RPMI7951 (cell line): ENCODE measurements around the gene IBSP. TPM values are rescaled to one million over a fixed set of nuclear protein-coding genes. Genes with fewer than 3 reads are reported as not detected.

Experiments used
- DNase-seq: peaks from one replicate; pipeline ENCODE4 v3.0.0-alpha.2; 2012; ENCODE audit warnings: low read depth
- total RNA-seq: library from RNA; depleted of rRNA; stranded (reverse); fragments of >200 nt; shearing (Covaris generic); gene quantifications from 2 replicates; pipeline ENCODE4 v1.2.3, GENCODE V29; 2014; rRNA removed

Gene IBSP, protein sequence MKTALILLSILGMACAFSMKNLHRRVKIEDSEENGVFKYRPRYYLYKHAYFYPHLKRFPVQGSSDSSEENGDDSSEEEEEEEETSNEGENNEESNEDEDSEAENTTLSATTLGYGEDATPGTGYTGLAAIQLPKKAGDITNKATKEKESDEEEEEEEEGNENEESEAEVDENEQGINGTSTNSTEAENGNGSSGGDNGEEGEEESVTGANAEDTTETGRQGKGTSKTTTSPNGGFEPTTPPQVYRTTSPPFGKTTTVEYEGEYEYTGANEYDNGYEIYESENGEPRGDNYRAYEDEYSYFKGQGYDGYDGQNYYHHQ
- not detected in 2 replicates for total RNA-seq

DNA sequence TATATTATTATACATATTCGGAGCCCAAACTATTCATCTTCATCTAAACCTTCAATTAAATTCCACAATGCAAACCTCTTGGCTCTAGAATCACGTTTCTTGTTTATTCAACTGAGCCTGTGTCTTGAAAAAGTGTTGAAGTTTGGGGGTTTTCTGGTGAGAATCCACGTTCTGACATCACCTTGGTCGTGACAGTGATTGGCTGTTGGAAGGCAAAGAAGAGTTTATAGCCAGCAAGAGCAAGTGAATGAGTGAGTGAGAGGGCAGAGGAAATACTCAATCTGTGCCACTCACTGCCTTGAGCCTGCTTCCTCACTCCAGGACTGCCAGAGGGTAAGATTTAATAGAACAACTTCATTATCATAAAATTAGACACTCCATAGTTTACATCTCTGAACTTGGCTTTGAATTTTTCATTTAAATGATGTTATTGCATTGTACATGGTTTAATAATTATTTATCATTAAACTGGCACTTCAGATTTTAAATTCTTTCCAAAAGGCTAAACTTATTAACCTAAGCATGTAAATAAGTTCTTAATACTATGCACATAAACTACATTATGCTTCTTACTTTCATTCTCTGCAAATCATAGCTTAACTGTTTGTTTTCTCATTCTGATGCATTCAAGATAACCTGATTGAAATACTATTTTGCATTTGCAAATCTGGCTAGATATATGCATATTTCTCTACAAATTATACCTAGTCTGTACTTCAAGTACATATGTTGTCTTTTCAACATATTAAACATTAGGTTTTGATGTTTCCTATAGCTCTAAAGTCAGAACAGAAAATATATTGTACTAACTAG, at the start of gene IBSP:
Gene IBSP (plus strand): TSS at position 254 of the 813 bp plus-strand sequence. CDS start 2,808 bp downstream, outside the sequence.
- no peak for DNase-seq

DNA sequence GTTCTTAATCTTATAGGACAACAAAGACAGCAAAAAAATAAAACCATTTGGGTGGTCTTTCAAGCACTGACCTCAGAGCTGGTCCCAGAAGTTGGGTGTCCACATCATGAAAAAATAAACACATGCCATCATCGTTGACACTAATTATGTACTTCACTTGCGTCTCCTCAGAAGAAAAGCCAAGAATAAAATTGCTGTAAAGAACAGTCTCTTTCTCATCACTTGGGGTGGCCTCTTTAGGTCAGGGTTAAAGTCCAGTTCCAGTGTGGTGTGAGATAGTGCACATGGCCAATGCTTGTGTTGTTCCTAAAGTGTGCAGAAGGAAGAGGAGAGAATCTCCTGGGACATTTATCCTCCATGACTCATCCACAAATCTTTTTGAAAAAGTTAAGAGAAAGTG, 49.5 kb upstream of the IBSP start:
- DNase-seq, result no peak

DNA sequence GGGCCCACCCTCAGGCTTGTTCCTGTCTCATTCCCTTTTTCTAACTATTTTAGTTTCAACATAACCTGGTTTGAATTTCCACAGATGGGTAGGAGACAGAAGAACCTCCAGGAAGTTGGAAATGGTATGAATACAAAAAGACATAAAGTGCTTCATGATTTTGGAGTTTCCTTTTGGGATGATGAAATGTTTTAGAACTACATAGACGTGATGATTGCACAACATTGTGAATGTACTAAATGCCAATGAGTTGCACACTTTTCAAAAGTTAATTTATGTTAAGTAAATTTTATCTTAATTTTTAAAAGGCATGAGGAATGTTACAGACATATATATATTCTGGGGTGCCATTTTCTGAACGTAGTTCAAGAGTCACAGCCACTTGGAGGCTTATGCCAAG, 41.1 kb upstream of the IBSP start:
- no peak for DNase-seq

DNA sequence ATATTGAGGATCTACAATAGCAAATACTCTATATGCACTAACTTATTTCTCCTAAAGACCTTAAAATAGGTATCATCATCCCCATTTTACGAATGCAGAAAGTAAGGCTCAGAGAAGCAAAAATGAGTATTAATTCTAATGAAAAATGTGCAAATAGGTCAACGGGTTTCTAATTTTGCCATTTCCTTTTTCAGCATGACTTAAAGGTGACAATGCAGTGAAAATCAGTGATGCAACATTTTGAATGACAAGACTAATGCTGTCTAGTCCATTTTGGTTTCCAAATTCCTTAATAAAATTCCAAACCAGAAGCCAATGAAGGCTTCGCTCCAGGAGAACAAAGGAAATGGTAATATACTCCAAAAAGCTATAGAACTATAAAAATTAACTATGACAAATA, 37.0 kb upstream of the IBSP start:
- DNase-seq, result no peak

DNA sequence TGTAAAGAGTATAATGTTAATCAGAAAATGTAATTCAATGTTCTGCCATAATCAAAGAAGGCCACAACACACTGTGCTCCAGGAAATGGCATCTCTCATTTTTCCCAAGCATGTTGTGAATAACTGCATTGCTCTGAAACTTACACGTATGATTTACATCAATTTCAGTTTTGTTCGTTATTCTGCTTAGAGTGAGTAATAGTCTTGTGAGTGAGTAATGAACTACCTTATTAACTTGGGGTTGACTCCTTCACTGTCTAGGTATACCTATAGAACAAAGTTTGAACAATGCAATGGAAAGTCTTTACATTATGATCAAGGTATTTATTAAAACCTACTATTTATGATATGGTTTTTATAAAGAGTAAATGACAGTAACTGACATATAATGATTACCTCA, 17.8 kb upstream of the IBSP start:
- DNase-seq, result no peak

DNA sequence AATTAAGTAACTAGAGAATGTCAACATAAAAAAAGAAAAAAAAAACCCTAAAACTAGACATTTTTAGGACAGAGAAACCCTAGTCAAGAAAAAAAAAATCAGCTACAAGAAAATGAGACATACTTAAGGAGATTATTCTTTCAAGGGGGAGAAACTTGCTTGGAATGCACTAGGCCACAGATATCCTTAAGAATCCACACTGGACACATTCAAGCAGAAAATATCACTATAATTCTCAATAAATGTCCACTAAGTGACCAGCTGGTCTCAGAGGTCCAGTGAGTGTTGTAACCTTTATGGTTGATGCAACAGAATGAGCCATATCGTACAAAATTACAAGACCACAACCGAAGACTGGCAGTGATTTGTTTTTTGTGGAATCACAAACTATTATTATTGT, 15.6 kb upstream of the IBSP start:
- no peak for DNase-seq

DNA sequence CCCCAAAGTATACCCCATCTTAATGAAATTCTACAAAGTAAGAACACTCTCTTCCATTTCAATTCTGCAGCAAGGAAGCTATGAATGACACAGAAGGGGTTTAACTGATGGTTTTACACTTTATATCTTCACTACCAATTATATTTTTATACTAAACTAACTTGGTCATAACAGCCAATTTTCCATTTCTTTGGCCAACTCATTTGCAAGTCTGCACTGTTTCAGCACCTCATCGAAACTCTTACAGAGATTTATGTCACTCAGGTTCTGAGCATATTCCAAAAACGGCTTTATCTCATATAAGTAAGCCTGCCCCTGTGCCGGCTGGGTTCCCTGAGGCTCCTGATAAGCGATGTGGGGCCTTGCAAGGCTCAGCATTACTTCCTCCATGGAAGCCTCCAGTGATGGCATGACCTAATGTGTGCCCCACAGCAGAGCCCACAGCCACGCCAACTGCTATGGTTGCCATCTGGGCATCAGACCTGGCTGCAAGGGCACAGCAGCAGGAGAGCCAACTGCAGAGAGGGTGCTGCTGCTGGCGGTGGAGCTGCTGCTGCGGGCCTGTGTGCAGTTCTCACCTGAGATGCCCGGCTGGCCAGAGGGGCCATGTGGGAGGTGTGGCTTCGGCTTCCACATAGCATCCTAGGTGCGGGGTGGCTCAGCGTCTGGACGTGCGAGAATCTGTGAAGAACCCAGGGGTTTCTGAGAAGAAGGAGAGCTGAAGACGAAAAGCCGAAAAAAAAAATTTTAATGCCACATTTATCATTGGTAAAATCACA, 13.4 kb upstream of the IBSP start:
- no peak for DNase-seq

DNA sequence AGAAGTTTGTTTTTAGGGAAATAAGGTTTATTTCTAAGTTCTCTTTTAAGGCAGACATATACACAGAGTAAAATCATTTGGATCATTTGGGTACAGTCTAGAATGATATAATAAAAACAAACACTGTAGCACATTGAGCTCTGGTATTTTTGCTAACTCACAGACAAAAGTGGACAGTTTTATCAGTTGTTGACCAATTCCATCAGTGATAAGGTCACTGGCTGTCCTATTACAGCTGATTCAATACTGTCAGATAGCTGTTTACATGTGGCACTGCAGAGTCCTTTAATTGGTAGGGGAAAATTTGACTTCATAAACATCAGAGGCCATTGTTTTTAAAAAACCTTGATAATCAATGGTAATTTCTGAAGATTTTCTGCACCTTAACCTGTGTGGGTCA, 3.5 kb downstream of the IBSP start:
- no peak for DNase-seq

DNA sequence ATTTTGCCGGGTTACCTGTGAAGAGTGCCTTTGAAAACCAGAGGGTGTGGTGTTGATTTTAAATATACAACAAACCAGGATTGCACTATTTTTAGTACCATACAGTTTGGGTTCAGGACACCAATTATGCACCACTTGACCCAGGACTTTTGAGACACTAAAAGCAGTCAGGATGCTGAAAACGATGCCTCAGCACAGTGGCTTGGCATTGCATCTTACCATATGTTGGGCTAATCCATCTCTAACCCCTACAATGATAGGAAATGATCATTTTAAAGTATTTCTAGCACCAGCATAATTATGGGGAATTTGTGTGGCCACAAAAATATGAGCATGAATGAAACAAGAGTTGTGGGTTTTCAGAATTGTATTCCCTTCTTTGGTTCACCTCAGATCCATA, 4.1 kb downstream of the IBSP start:
- DNase-seq, result no peak

DNA sequence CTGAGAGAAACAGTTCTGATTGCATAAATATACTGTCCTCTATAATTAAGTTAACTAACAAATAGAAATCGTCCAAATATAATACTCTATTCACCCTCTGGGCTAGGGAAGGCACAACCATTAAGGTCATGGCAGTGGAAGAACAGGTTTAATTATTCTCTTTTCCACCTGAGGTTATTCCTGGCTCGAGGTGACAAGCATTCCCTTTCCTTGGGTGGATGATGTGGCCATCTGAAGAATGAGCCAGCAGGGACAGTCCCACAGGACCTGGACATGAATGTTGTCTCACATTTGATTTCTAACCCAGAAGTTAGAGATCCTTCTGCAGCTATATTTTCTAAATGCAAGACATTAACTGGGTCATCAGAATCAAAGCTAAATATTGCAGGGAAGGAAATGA, 5.5 kb downstream of the IBSP start:
- DNase-seq, result no peak

DNA sequence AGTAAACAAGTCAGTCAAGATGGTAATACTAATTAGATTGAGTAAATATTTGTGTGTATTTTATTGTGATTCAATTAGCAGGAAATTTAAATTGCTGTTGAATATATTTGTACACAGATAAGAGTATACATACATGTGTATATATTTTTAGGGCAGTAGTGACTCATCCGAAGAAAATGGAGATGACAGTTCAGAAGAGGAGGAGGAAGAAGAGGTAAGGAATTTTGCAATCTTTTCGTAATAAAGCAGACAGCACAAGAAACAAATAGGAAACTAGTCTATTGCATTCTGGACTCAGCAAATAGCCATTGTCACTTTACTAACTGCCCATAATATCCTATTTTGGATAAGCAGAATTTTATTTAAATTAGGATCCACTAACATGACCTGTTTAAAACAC, 6.6 kb downstream of the IBSP start:
- DNase-seq, result peak; percentile 8

DNA sequence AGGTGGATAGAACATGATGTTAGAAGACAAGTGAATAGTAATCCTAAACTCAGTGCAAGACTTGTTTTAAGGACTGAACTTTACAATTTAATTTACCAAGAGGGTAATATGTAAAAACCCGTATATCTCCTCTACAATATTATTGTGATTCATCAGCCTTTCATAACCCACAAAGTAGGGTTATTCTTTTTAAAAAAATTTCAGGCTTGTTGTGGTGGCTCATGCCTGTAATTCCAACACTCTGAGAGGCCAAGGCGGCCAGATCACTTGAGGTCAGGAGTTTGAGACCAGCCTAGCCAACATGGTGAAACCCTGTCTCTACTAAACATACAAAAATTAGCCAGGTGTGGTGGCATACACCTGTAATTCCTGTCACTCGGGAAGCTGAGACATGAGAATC, 7.2 kb downstream of the IBSP start:
- DNase-seq, result no peak

DNA sequence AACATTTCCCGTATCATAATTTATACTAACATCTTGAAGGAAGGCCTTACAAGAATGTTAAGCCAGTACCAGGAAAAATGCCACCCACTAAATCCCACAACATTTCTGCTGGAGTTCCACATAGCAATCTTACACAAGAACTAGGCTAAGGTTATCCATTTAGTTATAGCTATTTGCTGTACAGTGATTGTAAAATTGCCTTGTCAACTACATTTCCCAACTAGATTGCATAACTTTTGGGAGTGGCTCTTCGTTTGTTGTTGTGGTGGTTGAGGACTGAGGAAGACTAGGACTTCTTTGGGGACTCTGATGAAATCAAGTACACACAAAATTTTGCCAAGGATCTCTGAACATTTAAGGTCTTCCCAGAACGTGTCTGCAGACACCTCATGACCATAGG, 8.0 kb downstream of the IBSP start:
- no peak for DNase-seq

DNA sequence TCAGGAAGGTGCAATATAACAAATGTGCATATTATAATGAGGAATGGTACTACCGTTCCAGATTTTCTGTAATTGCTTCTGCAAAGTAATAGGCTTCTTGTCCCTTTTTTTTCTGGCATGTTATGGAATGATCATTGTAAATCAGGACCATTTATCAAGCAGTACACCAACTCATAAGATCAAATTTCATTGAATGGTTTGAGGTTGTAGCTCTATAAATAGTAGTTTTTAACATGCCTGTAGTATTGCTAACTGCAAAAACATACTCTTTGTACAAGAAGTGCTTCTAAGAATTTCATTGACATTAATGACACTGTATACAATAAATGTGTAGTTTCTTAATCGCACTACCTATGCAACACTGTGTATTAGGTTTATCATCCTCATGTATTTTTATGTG, 12.6 kb downstream of the IBSP start:
- DNase-seq, result no peak

DNA sequence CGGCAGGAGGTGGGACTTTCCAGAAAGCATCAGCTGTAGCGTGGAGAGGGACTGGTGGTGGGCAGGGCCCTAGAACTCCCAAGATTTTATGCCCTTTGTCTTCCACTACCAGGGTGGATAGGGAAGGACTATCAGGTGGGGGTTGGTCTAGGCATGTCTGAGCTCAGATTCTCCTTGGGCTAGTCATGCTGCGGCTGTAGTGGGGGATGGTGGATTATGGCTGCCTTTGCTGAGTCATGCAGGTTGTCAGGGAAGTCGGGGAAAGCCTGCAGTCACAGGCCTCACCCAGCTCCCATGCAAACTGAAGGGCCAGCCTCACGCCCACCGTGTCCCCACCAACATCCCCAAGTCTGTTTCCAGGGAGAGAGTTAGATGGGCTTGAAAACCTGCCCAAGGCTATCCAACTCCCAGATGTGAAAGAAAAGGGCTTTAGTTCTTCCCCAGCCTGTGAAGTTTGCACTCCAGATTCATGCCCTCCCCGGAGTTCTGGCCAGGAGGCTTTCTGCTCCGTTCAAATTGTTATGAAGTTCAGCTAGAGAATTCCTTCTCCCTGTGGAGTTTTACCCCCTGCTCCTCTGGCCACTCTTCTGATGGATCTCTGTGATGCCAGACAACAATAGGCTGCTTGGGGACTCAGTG, 20.0 kb downstream of the IBSP start:
- peak; percentile 81 for DNase-seq

DNA sequence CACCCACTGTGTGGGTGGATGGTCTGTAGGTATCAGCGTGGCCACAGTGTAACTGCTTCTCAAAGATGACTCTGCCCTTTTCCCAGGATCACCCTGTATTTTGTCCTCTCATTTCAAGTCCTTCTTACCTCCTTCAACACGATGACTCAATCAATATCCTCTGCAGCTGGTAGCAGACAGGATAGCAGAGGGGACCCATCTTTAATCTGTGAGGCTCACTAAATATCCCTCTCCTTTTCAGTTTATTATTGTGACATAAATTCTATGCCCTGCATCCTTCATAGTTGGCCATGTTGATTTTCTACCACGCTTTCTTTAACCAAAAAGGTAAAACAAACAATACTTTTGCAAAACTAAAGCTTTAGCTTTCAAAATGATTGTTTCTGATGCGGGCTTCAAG, 23.8 kb downstream of the IBSP start:
- DNase-seq, result no peak

DNA sequence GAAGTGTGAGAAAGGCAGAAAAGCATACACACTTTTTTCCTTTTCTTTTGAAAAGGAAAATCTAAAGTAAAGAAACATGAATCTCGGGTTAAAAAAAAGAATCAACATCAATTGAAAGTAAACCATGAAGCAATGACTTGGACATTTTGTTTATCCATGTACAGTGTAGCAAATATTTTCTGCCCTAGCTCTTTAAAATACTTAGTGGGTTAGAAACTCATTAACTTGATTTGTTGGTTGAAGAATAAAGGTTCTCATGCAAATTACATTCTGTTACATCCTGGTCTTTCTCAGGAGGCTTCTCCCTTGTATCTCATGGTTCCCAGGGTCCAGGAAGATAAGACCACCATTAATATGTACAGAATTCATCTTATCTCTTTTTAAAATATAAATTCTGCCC, 24.4 kb downstream of the IBSP start:
- DNase-seq, result no peak

DNA sequence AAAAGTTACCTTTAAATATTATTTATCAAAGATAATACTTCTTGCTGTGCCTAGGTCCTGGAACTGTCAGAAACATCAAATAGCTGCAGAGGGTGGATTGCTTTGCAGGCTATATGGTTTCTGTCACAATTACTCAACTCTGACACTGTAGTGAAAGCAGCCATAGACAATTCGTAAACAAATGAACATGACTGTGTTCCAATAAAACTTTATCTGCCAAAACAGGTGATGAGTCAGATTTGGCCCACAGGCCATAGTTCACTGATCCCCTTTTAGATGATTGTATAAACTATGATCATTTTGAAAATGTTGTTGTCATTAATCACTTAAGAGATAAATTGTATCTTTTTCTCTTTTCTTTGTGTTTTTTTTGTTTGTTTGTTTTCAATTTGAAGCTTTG, 25.0 kb downstream of the IBSP start:
- no peak for DNase-seq

DNA sequence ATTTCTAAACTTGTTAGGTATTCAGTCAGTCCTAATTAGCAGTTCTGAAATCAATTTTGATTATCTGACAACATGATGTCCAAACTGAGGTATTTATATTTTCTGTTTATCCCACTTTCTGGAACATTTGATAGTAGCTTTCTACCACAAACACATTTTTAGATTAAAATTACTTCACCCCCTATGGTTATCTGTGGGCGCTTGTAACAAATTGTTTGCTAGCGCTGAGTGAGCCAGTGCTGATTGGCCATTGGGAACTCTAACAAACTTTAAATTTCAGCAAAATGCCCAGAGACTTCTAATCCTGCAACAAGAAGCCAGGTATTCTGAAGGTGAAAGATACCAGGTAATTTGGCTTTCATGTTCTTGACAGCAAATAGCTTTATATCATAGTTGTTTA, 33.3 kb downstream of the IBSP start, which contains the start of gene MEPE:
Gene MEPE (plus strand): TSS at position 301 of the 400 bp plus-strand sequence. CDS start 1,746 bp downstream, outside the sequence.
- DNase-seq, result no peak

DNA sequence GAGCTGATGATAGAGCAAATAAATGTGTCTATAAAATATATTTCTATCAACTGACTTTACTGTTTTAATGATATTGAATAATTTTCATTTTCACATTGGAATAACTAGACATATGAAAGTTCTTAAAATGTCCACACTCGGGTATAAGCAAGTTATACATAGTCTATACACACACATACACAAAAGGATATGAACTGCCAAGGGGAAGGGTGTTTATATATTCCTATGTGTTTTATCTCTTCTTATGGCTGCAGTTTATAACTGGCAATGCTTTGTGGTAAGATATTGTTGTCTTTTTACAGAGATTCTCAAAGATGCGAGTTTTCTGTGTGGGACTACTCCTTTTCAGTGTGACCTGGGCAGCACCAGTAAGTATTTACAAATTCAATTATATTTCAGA, 35.0 kb downstream of the IBSP start:
- DNase-seq, result no peak

DNA sequence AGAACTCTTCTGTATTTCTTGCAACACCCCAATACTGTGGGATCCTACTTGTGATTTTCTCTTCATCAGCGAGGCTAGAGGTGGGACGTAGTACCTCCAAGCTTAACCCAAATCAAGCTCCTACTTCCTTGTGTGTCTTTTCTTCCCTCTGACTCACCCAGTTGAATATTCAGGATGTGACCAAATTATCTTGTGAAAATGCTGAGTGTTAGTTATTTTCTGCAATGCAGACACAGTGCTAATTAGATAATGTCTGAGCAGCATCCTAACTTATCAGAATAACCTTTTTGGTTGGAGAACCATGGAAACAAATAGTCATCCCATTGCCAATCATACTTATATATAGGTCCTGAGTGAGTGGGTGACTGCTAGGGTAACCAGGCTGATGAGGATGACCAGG, 35.8 kb downstream of the IBSP start:
- no peak for DNase-seq

DNA sequence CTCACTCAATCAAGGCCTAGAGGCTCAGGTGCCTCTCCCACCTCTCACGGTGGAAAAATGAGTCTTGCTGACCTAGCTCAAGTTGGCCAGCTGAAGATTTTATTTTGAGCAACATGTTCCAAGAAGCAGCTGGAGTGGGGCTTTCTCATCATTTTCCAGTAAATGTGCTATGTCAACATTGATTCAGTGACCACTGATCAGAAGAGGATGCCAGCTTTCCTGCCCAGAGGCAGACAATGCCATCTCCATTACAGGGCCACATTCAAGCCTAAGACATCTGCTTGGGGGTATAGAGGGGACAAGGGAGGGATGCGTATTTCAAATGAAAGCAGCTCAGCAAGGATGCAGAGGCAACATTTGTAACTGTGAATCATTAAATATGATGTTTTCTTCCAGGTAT, 36.4 kb downstream of the IBSP start:
- no peak for DNase-seq
